GDM1 (cell line): ENCODE results near the gene RALB.
"Not testable (repeated sequence)": the region's sequence is repeated elsewhere in the genome, so short reads cannot be mapped to it uniquely, and the experiment has no call there.

Experiments used
- DNase-seq: peaks from one replicate; lab custom pipeline; 2025; lab: John Stamatoyannopoulos, UW

The RALB gene

DNA sequence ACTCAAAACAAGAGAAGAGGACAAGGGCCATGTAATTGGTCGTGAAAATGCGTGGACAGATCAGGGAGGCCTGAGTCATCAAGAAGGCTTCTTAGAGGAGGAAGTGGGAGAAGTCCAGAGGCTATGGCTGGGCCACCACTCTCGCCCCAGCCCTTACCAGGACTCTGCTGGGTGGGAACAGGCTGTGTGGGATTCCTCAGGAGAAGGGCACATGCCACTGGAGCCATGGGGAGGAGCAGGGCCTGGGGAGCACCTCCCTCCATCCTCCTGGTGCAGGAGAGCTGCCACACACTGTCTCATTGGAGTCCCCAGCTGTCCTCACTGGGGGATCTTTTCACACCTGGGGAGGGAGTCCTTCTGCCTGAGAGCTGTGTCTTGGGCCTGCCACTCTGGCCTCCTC lies 9.4 kb upstream of the RALB start:
- DNase-seq, result no peak

DNA sequence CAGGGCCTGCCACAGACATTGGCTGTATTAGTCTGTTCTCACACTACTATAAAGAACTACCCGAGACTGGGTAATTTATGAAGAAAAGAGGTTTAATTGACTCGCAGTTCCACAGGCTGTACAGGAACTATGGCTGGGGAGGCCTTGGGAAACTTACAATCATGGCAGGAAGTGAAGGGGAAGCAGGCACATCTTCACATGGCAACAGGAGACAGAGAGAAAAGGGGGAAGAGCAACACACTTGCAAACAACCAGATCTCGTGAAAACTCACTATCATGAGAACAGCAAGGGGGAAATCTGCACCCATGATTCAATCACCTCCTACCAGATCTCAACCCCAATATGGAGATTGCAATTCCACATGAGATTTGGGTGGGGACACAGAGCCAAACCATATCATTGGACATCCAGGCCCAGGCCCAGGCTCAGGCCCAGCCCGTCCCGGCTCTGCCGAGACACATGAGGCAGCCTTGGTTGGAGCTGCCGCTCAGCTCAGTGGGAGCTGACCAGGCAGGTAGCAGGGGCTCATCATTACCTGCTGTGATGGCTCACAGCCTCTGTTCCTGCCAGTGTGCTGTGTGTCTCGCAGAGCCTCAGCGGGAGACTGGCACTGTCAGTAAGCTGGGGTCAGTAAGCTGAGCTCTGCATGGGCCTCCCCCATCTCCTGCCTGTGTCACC lies 8.6 kb upstream of the RALB start:
- DNase-seq, result no peak

DNA sequence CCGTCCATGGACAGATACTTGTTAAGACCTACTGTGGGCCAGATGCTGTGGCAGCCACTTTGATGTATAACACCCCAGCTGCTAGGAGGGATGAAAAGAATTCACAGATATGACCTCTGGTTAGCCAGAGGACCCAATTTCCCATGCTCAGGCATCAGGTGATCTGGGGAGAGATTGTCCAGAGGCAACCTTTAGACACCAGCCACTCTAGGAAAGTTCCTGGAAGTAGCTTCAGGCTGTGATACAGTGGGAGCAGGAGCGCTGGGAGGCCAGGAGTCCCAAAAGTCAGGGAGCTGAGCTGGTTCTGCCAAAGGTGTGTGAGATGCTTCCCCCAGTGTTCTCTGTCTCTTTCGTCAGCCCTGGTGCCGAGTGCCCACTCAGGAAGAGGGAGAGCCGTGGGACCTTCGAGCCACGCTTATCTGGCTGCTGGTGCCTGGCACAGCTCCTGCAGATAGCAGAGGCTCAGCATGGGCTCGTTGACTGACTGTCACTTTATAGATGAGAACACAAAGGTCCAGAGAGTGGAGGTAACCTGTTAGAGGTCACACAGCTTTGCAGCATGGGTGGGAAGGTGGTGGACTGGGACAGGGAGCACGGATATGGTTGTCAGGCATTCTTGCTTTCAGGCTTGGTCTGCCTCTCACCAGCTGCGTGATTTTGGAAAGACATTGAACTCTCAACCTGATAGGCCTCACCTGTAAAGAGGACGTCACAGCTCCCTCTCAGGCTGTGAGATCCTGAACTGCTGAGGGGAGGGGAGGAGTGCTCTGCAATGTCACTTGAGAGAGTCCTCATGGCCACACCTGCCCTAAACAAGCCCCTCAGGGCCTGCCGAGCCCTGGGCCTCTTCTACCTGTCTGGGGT lies 7.8 kb upstream of the RALB start:
- no peak for DNase-seq

GRCh38 chr2:120245520-120246332 lies 6.9 kb upstream of the RALB start:
- DNase-seq, result no peak

- no peak for DNase-seq
Observed at GRCh38 chr2:120246546-120247300, 5.9 kb upstream of the RALB start.

- no peak for DNase-seq
Observed at GRCh38 chr2:120247851-120248250, 4.8 kb upstream of the RALB start.

DNA sequence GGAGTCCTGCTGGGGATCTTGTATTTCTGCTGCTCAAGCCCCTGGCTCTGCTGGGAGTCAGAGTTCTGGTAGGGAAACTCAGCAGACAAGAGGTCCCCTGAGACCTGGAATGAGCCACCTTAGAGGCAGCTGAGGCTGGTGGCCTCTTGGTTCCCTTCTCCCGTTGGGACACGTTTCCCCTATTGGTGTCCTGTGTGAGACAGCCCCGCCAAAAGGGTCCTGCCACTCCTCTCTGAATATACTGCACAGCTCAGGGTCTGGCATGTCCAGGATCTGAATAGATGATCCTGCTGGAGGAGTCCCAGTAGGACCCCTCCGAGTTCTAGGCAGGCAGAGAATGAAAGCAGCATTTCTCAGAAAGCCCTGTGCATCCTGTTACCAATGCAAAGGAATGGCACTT lies 2.0 kb upstream of the RALB start:
- no peak for DNase-seq

GRCh38 chr2:120251078-120251477 lies 1.6 kb upstream of the RALB start:
- no peak for DNase-seq

- no peak for DNase-seq
Observed at GRCh38 chr2:120251880-120252224, 800 bp upstream of the RALB start.

DNA sequence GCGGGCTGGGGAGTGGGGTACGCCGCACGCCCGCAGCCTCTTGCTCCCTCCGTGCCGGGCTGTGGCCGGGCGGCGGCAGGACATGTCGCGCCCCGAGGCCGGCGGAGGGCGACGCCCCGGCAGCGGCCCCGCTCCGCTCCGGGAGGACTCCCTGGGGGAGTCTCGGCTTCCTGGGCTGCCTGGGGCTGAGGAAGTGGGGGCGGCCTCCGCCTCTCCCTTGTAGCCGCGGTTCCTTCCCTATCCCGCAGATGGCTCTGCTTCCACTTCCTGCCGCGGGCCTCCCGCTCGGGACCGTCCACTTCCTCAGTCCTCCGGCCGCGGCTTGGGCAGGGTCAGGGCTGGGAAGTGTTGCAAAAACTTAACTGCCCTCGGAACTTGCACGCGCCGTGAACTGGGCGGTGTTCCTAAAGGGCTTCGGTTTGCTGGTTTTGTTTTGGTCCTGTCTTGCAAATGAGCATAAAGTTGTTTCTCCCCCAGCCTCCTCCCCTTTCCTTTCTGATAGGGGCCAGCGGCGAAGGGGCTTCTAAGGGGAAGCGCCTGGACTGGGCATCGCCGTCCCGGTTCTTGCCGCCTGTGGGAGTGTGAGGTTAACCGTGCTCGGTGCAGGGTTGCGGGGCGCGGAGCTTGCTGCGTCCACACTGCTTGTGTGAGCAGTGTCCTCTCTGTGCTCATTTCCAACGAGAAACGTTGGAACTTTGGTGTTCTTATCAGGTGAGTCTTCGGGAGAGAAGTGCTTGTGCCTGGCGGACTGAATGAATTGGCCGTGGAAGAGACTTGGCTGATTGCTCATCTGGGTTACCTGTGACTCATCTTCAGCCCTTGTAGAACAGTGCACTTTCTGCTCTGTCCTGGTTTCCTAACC lies 600 bp downstream of the RALB start:
- peak; percentile 37 for DNase-seq

- DNase-seq, result no peak
Observed at GRCh38 chr2:120254178-120254577, 1.5 kb downstream of the RALB start.

GRCh38 chr2:120255071-120255470 lies 2.4 kb downstream of the RALB start:
- no peak for DNase-seq

- DNase-seq, result no peak
Observed at GRCh38 chr2:120255986-120256650, 3.5 kb downstream of the RALB start.

- DNase-seq, result no peak
Observed at GRCh38 chr2:120256651-120257000, 4.0 kb downstream of the RALB start.

DNA sequence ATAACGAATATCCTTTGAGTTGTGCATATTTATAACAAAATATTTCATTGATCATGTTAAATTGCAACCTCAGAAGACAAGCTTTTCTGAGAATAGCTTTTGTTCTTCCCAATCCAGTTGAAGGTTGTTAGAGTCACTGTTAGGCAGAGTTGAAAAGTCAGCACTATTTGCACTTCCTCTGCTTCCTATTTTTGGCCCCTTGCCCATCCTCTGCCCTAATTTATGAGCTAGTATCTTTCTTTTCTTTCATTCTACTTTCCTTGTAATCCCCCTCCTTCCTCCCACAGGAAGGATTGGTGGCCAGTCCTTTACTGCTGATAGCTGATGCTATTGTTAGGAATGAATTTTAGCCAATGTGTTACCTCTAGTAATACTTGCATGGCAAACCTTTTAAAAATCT lies 4.9 kb downstream of the RALB start:
- DNase-seq, result peak; percentile 46

DNA sequence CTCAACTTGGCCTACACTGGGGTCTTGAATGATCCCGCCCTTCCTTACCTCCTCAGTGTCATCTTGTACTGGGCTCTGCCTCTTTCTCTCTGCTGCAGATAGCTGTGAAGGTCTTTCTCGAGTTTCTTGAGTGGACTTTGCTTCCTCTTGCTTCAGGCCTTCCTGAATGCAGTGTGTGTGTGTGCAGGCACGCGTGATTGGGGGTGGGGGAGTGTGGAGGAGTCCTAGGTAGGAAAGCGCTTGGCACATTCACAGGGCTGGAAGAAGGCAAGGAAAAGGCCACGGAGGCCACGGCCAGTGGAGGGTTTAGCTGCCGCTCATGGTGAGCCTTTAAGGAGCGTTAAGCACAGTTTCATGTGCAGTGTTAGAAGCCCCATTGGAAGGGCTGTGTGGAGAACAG lies 5.5 kb downstream of the RALB start:
- DNase-seq, result no peak

DNA sequence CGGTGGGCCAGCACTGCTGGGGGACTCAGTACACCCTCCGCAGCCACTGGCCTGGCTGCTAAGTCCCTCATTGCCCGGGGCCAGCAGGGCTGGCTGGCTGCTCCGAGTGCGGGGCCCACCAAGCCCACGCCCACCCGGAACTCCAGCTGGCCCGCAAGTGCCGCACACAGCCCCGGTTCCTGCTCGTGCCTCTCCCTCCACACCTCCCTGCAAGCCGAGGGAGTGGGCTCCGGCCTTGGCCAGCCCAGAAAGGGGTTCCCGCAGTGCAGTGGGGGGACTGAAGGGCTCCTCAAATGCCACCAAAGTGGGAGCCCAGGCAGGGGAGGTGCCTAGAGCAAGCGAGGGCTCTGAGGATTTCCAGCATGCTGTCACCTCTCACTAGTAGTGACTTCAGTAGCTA lies 7.3 kb downstream of the RALB start:
- DNase-seq, result not testable (repeated sequence)

- no peak for DNase-seq
Observed at GRCh38 chr2:120260736-120261135, 8.1 kb downstream of the RALB start.

DNA sequence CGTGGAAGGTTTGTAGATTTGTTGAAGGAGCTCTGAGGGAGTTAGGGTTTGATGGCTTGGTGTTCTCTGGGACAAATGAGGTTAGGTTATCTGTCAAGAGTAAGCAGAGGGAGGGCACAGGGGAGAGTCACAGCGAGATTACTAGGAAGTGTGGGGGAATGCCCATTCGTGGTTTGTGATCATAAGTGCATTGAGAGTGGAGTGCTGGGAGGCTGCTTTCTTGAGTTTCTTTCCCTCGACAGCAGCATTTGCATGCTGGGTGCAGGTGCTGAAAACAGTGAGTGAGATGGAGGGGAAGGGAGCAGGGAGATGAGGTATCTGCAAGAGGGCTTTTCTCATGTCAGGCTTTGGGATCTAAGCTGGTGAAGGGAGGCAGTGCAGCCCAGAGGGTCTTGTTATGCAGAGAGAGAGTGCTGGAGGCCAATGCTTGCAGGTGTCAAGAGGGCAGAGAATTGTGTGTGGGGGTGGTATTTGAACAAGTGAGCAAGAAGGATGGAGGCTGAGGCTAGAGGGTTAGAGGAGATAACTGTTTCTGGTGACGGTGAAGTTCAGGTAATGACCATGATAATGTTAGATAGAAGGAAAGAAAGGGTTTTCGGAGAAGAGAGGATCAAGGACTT lies 8.8 kb downstream of the RALB start:
- no peak for DNase-seq

DNA sequence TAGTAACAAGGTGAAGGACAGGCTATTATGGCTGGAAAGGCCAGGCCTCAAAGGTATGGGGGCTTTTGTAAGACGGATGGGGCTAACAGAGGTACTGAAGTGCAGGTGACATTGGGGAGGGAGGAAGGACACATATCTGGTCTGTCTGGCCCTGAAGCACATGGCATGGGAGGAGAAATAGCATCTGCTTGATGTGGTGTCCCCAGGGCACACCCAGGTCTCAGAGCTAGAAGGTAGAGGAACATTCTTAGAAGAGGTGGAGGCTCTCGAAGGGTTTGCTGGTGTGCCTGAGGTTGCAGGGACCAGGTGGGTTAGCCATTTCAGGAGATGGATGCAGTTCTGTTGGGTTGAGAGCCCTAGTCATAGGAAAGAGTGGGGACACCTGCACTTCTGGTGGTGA lies 9.5 kb downstream of the RALB start:
- DNase-seq, result no peak
